ENCODE data around the gene HECTD1. TPM values are rescaled to one million over a fixed set of nuclear protein-coding genes. Genes with fewer than 3 reads are reported as not detected.
"Not testable (repeated sequence)": the region's sequence is repeated elsewhere in the genome, so short reads cannot be mapped to it uniquely, and the experiment has no call there.

HECTD1 gene
- total RNA-seq, 1 donor from 2014 or later: 193 TPM

- intact Hi-C loops (cut with DNase I): no loop called here
- ATAC-seq: no peak
- no peak for DNase-seq (ENCODE audit: low spot score)
Measured at GRCh38 chr14:31203414-31203742, 4.2 kb downstream of the HECTD1 start.

GRCh38 chr14:31201111-31201510 lies 6.5 kb downstream of the HECTD1 start:
- ATAC-seq (no peak), DNase-seq (ENCODE audit: low spot score) (no peak)
- intact Hi-C loops (cut with DNase I): no loop called here

GRCh38 chr14:31200702-31200990 lies 6.9 kb downstream of the HECTD1 start:
- intact Hi-C loops (cut with DNase I): no loop called here
- no peak for ATAC-seq
- DNase-seq (ENCODE audit: low spot score): no peak

- no peak for DNase-seq (ENCODE audit: low spot score)
- ATAC-seq: no peak
- intact Hi-C loops (cut with DNase I): no loop called here
Measured at GRCh38 chr14:31197671-31198070, 9.9 kb downstream of the HECTD1 start.

- DNase-seq (ENCODE audit: low spot score) (no peak), ATAC-seq (no peak)
- intact Hi-C loops (cut with DNase I): no loop called here
Measured at GRCh38 chr14:31196839-31197492, 10.6 kb downstream of the HECTD1 start.

GRCh38 chr14:31194661-31195060 lies 12.9 kb downstream of the HECTD1 start:
- intact Hi-C loops (cut with DNase I): no loop called here
- ATAC-seq: no peak
- no peak for DNase-seq (ENCODE audit: low spot score)

GRCh38 chr14:31194095-31194494 lies 13.5 kb downstream of the HECTD1 start:
- DNase-seq (ENCODE audit: low spot score) (no peak), ATAC-seq (no peak)
- intact Hi-C loops (cut with DNase I): no loop called here

GRCh38 chr14:31192544-31192943 lies 15.0 kb downstream of the HECTD1 start:
- intact Hi-C loops (cut with DNase I); DNase-seq (ENCODE audit: low spot score); ATAC-seq: not testable (repeated sequence)

- intact Hi-C loops (cut with DNase I): no loop called here
- ATAC-seq (no peak), DNase-seq (ENCODE audit: low spot score) (no peak)
Measured at GRCh38 chr14:31190717-31191263, 16.8 kb downstream of the HECTD1 start.

- intact Hi-C loops (cut with DNase I): no loop called here
- no peak for DNase-seq (ENCODE audit: low spot score)
Measured at GRCh38 chr14:31190219-31190603, 17.4 kb downstream of the HECTD1 start.

GRCh38 chr14:31189346-31190218 lies 18.0 kb downstream of the HECTD1 start:
- no peak for DNase-seq (ENCODE audit: low spot score)
- ATAC-seq: no peak
- intact Hi-C loops (cut with DNase I): no loop called here

More at GRCh38 chr14:31190219-31190603, 17.4 kb downstream of the HECTD1 start:
- ATAC-seq: no peak

- no peak for DNase-seq (ENCODE audit: low spot score)
- ATAC-seq: no peak
- intact Hi-C loops (cut with DNase I): no loop called here
Measured at GRCh38 chr14:31188744-31189143, 18.8 kb downstream of the HECTD1 start.

- intact Hi-C loops (cut with DNase I); ATAC-seq; DNase-seq (ENCODE audit: low spot score): not testable (repeated sequence)
Measured at GRCh38 chr14:31182016-31182415, 25.6 kb downstream of the HECTD1 start.

- no peak for DNase-seq (ENCODE audit: low spot score)
- intact Hi-C loops (cut with DNase I): no loop called here
- no peak for ATAC-seq
Measured at GRCh38 chr14:31181271-31181670, 26.3 kb downstream of the HECTD1 start.

- DNase-seq (ENCODE audit: low spot score) (no peak), ATAC-seq (no peak)
- intact Hi-C loops (cut with DNase I): no loop called here
Measured at GRCh38 chr14:31180299-31181051, 27.1 kb downstream of the HECTD1 start.

- intact Hi-C loops (cut with DNase I): no loop called here
- no peak for ATAC-seq
Measured at GRCh38 chr14:31174433-31174832, 33.2 kb downstream of the HECTD1 start.

GRCh38 chr14:31173120-31173837 lies 34.3 kb downstream of the HECTD1 start:
- intact Hi-C loops (cut with DNase I): no loop called here
- ATAC-seq: no peak
- DNase-seq (ENCODE audit: low spot score): no peak

More at GRCh38 chr14:31174433-31174832, 33.2 kb downstream of the HECTD1 start:
- DNase-seq (ENCODE audit: low spot score): no peak

GRCh38 chr14:31172084-31172483 lies 35.5 kb downstream of the HECTD1 start:
- DNase-seq (ENCODE audit: low spot score): no peak
- no peak for ATAC-seq

GRCh38 chr14:31170411-31170810 lies 37.2 kb downstream of the HECTD1 start:
- DNase-seq (ENCODE audit: low spot score) (no peak), ATAC-seq (no peak)
- intact Hi-C loops (cut with DNase I): no loop called here

More at GRCh38 chr14:31172084-31172483, 35.5 kb downstream of the HECTD1 start:
- intact Hi-C loops (cut with DNase I): no loop called here
